ENCODE results near the gene RTCB.
"Not testable (repeated sequence)": the region's sequence is repeated elsewhere in the genome, so short reads cannot be mapped to it uniquely, and the experiment has no call there.

Gene RTCB

GRCh38 chr22:32385681-32386080, 26.4 kb downstream of the RTCB start:
- no peak for DNase-seq

- no peak for DNase-seq
Measured at GRCh38 chr22:32380991-32381390, 31.1 kb downstream of the RTCB start.

- no peak for DNase-seq
Measured at GRCh38 chr22:32378707-32379272, 33.3 kb downstream of the RTCB start.

- DNase-seq = no peak
Measured at GRCh38 chr22:32376681-32377080, 35.4 kb downstream of the RTCB start.

GRCh38 chr22:32375678-32376450, 36.2 kb downstream of the RTCB start:
- DNase-seq = no peak

GRCh38 chr22:32364210-32364609, 47.8 kb downstream of the RTCB start:
- DNase-seq = no peak

- DNase-seq = no peak
Measured at GRCh38 chr22:32361257-32361656, 50.8 kb downstream of the RTCB start.

- not testable (repeated sequence) for DNase-seq
Measured at GRCh38 chr22:32360096-32360495, 52.0 kb downstream of the RTCB start.

GRCh38 chr22:32357567-32357966, 54.5 kb downstream of the RTCB start, which contains the start of gene RFPL3:
RFPL3 (plus strand) TSS chr22:32357867; CDS start chr22:32358072, 205 bp downstream.
- not testable (repeated sequence) for DNase-seq

GRCh38 chr22:32355760-32356159, 56.3 kb downstream of the RTCB start:
- DNase-seq = no peak

GRCh38 chr22:32354360-32355351, 57.4 kb downstream of the RTCB start:
- no peak for DNase-seq

GRCh38 chr22:32353840-32354239, 58.2 kb downstream of the RTCB start:
- no peak for DNase-seq

GRCh38 chr22:32353292-32353691, 58.8 kb downstream of the RTCB start:
- DNase-seq = no peak

GRCh38 chr22:32352681-32353080, 59.4 kb downstream of the RTCB start:
- DNase-seq = no peak

GRCh38 chr22:32351875-32352274, 60.2 kb downstream of the RTCB start:
- not testable (repeated sequence) for DNase-seq

GRCh38 chr22:32348031-32348611, 63.9 kb downstream of the RTCB start:
- DNase-seq = no peak

- DNase-seq = no peak
Measured at GRCh38 chr22:32343941-32344340, 68.1 kb downstream of the RTCB start.

GRCh38 chr22:32342977-32343376, 69.1 kb downstream of the RTCB start:
- no peak for DNase-seq

- DNase-seq = no peak
Measured at GRCh38 chr22:32341122-32341740, 70.8 kb downstream of the RTCB start.

- no peak for DNase-seq
Measured at GRCh38 chr22:32340411-32340810, 71.6 kb downstream of the RTCB start.

- DNase-seq = no peak
Measured at GRCh38 chr22:32339190-32340012, 72.6 kb downstream of the RTCB start.

All from activated gamma-delta T cell (primary cell).